ENCODE results near the gene TNIK.

Gene TNIK

GRCh38 chr3:171363202-171363601 lies 97.0 kb downstream of the TNIK start:
- no peak overlapping the region for H3K9ac ChIP-seq (ENCODE audit: insufficient read length, low read depth)
- no peak overlapping the region for H3K4me3 ChIP-seq (ENCODE audit: insufficient read length, low read depth)
- H3K27me3 ChIP-seq (ENCODE audit: insufficient read depth, insufficient read length): no peaks in the 10 kb centered on the region
- no peaks in the 10 kb centered on the region for H3K4me1 ChIP-seq (ENCODE audit: insufficient read depth, insufficient read length)
- H3K36me3 ChIP-seq (ENCODE audit: insufficient read depth, insufficient read length, low read length): no peaks in the 10 kb centered on the region
- H3K9me3 ChIP-seq (ENCODE audit: insufficient read depth, low read length): no peaks in the 10 kb centered on the region
- DNase-seq (ENCODE audit: low read depth, low spot score): no peak
- no peak for TF ChIP-seq YY1 (IDR thresholded peaks at IDR 0.05; ENCODE audit: insufficient read depth, insufficient read length)
- TF ChIP-seq ZNF274 (IDR thresholded peaks at IDR 0.05; ENCODE audit: low read depth, low read length): no peak
- no peak for TF ChIP-seq SUZ12 (IDR thresholded peaks at IDR 0.05; ENCODE audit: extremely low read depth, insufficient read depth, insufficient read length)

- TF ChIP-seq SUZ12 (IDR thresholded peaks at IDR 0.05; ENCODE audit: extremely low read depth, insufficient read depth, insufficient read length) (no peak), ZNF274 (IDR thresholded peaks at IDR 0.05; ENCODE audit: low read depth, low read length) (no peak), YY1 (IDR thresholded peaks at IDR 0.05; ENCODE audit: insufficient read depth, insufficient read length) (no peak)
- Histone ChIP-seq H3K36me3 (ENCODE audit: insufficient read depth, insufficient read length, low read length) (no peaks in the 10 kb centered on the region), H3K27me3 (ENCODE audit: insufficient read depth, insufficient read length) (no peaks in the 10 kb centered on the region), H3K4me3 (ENCODE audit: insufficient read length, low read depth) (no peak overlapping the region), H3K9me3 (ENCODE audit: insufficient read depth, low read length) (no peaks in the 10 kb centered on the region), H3K4me1 (ENCODE audit: insufficient read depth, insufficient read length) (no peaks in the 10 kb centered on the region), H3K9ac (ENCODE audit: insufficient read length, low read depth) (no peak overlapping the region)
- DNase-seq (ENCODE audit: low read depth, low spot score): no peak
Measured at GRCh38 chr3:171362575-171362974, 97.6 kb downstream of the TNIK start.

GRCh38 chr3:171358881-171359198 lies 101.4 kb downstream of the TNIK start:
- no peak overlapping the region for H3K4me3 ChIP-seq (ENCODE audit: insufficient read length, low read depth)

GRCh38 chr3:171358181-171358880 lies 101.9 kb downstream of the TNIK start:
- H3K4me1 ChIP-seq (ENCODE audit: insufficient read depth, insufficient read length): no peaks in the 10 kb centered on the region
- no peak for DNase-seq (ENCODE audit: low read depth, low spot score)
- H3K27me3 ChIP-seq (ENCODE audit: insufficient read depth, insufficient read length): no peaks in the 10 kb centered on the region
- TF ChIP-seq YY1 (IDR thresholded peaks at IDR 0.05; ENCODE audit: insufficient read depth, insufficient read length): no peak
- TF ChIP-seq SUZ12 (IDR thresholded peaks at IDR 0.05; ENCODE audit: extremely low read depth, insufficient read depth, insufficient read length): no peak
- TF ChIP-seq ZNF274 (IDR thresholded peaks at IDR 0.05; ENCODE audit: low read depth, low read length): no peak
- no peaks in the 10 kb centered on the region for H3K36me3 ChIP-seq (ENCODE audit: insufficient read depth, insufficient read length, low read length)
- H3K9me3 ChIP-seq (ENCODE audit: insufficient read depth, low read length): no peaks in the 10 kb centered on the region
- no peak overlapping the region for H3K9ac ChIP-seq (ENCODE audit: insufficient read length, low read depth)
- H3K4me3 ChIP-seq (ENCODE audit: insufficient read length, low read depth): no peak overlapping the region

More at GRCh38 chr3:171358881-171359198, 101.4 kb downstream of the TNIK start:
- no peaks in the 10 kb centered on the region for H3K27me3 ChIP-seq (ENCODE audit: insufficient read depth, insufficient read length)
- no peak overlapping the region for H3K9ac ChIP-seq (ENCODE audit: insufficient read length, low read depth)
- H3K36me3 ChIP-seq (ENCODE audit: insufficient read depth, insufficient read length, low read length): no peaks in the 10 kb centered on the region
- no peaks in the 10 kb centered on the region for H3K4me1 ChIP-seq (ENCODE audit: insufficient read depth, insufficient read length)
- TF ChIP-seq SUZ12 (IDR thresholded peaks at IDR 0.05; ENCODE audit: extremely low read depth, insufficient read depth, insufficient read length) (no peak), YY1 (IDR thresholded peaks at IDR 0.05; ENCODE audit: insufficient read depth, insufficient read length) (no peak), ZNF274 (IDR thresholded peaks at IDR 0.05; ENCODE audit: low read depth, low read length) (no peak)
- DNase-seq (ENCODE audit: low read depth, low spot score): no peak
- H3K9me3 ChIP-seq (ENCODE audit: insufficient read depth, low read length): no peaks in the 10 kb centered on the region

- Histone ChIP-seq H3K4me3 (ENCODE audit: insufficient read length, low read depth) (no peak overlapping the region), H3K36me3 (ENCODE audit: insufficient read depth, insufficient read length, low read length) (no peaks in the 10 kb centered on the region), H3K9me3 (ENCODE audit: insufficient read depth, low read length) (no peaks in the 10 kb centered on the region), H3K9ac (ENCODE audit: insufficient read length, low read depth) (no peak overlapping the region), H3K4me1 (ENCODE audit: insufficient read depth, insufficient read length) (no peaks in the 10 kb centered on the region), H3K27me3 (ENCODE audit: insufficient read depth, insufficient read length) (no peaks in the 10 kb centered on the region)
- TF ChIP-seq SUZ12 (IDR thresholded peaks at IDR 0.05; ENCODE audit: extremely low read depth, insufficient read depth, insufficient read length): no peak
- TF ChIP-seq ZNF274 (IDR thresholded peaks at IDR 0.05; ENCODE audit: low read depth, low read length): no peak
- no peak for TF ChIP-seq YY1 (IDR thresholded peaks at IDR 0.05; ENCODE audit: insufficient read depth, insufficient read length)
- DNase-seq (ENCODE audit: low read depth, low spot score): no peak
Measured at GRCh38 chr3:171357721-171358120, 102.5 kb downstream of the TNIK start.

- Histone ChIP-seq H3K4me1 (ENCODE audit: insufficient read depth, insufficient read length) (no peaks in the 10 kb centered on the region), H3K9ac (ENCODE audit: insufficient read length, low read depth) (no peak overlapping the region), H3K27me3 (ENCODE audit: insufficient read depth, insufficient read length) (no peaks in the 10 kb centered on the region), H3K9me3 (ENCODE audit: insufficient read depth, low read length) (no peaks in the 10 kb centered on the region), H3K36me3 (ENCODE audit: insufficient read depth, insufficient read length, low read length) (no peaks in the 10 kb centered on the region), H3K4me3 (ENCODE audit: insufficient read length, low read depth) (no peak overlapping the region)
- DNase-seq (ENCODE audit: low read depth, low spot score): no peak
- TF ChIP-seq YY1 (IDR thresholded peaks at IDR 0.05; ENCODE audit: insufficient read depth, insufficient read length) (no peak), ZNF274 (IDR thresholded peaks at IDR 0.05; ENCODE audit: low read depth, low read length) (no peak), SUZ12 (IDR thresholded peaks at IDR 0.05; ENCODE audit: extremely low read depth, insufficient read depth, insufficient read length) (no peak)
Measured at GRCh38 chr3:171356251-171356650, 104.0 kb downstream of the TNIK start.

- TF ChIP-seq YY1 (IDR thresholded peaks at IDR 0.05; ENCODE audit: insufficient read depth, insufficient read length): no peak
- no peak for TF ChIP-seq ZNF274 (IDR thresholded peaks at IDR 0.05; ENCODE audit: low read depth, low read length)
- no peak for TF ChIP-seq SUZ12 (IDR thresholded peaks at IDR 0.05; ENCODE audit: extremely low read depth, insufficient read depth, insufficient read length)
- Histone ChIP-seq H3K9ac (ENCODE audit: insufficient read length, low read depth) (no peak overlapping the region), H3K4me3 (ENCODE audit: insufficient read length, low read depth) (no peak overlapping the region), H3K9me3 (ENCODE audit: insufficient read depth, low read length) (no peaks in the 10 kb centered on the region), H3K4me1 (ENCODE audit: insufficient read depth, insufficient read length) (no peaks in the 10 kb centered on the region), H3K27me3 (ENCODE audit: insufficient read depth, insufficient read length) (no peaks in the 10 kb centered on the region), H3K36me3 (ENCODE audit: insufficient read depth, insufficient read length, low read length) (no peaks in the 10 kb centered on the region)
- DNase-seq (ENCODE audit: low read depth, low spot score): no peak
Measured at GRCh38 chr3:171354706-171355582, 105.3 kb downstream of the TNIK start.
